GM18520 (cell line): ENCODE measurements around the gene DCDC1.

ENCODE experiments used
- ATAC-seq: cut with Tn5 transposase; IDR thresholded peaks from one replicate; pipeline ENCODE4 v1.9.1; 2021; ENCODE audit not compliant: unreplicated experiment

The DCDC1 gene

DNA sequence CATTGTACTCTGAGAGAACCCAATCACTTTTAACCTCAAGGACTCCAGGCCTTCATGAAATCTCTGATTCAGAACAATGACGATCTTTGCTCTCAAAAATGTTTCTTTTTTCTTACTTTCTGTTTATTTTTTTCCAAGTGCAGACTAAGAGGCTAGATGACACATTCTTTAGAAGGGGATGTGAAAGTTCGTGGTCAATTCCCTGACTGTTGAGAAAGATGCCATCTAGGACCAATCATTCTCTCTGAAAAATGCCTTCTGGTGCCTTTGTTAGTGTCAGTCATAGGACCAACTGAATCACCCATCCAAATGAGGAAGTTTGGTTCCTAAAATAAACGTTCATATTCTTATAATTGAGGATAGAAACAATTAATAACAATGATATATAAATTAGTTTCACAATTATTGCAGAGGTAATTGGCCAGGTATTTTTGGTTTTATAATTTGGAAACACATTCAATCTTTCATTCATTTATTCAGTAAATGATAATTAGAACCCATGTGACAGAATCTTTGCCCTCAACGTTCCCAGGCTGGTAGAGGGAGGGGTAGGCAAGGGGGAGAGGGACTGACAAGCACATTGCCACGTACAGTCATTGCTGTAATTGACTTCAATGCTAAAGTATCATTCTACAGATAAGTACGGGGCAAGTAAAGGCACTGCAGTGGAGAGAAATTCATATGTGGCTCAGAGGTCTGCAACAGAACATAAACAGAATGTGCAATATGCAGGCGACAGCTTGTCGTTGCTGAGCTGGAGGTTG is 450.0 kb downstream of the DCDC1 start:
- ATAC-seq = peak; percentile 39

GRCh38 chr11:30917859-30918478 is 451.6 kb downstream of the DCDC1 start:
- ATAC-seq = no peak

DNA sequence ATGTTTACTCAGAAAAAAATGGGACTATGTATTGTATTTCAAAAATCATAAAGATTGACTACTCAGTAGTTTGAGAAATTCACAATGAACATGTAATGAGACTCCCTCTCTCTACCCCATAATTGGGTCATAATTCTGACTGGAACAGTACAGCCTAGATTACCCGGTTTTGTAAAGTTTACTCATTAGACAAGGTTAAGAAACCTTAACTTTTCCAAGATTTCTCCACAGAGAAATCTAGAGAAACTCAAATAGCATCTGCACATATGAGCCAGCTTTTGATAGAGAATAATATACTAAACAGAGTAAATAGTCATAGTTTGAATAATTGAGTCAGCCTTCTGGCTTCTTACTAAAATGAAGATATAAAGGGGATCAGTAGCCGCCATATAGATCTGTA is 452.3 kb downstream of the DCDC1 start:
- ATAC-seq = no peak

DNA sequence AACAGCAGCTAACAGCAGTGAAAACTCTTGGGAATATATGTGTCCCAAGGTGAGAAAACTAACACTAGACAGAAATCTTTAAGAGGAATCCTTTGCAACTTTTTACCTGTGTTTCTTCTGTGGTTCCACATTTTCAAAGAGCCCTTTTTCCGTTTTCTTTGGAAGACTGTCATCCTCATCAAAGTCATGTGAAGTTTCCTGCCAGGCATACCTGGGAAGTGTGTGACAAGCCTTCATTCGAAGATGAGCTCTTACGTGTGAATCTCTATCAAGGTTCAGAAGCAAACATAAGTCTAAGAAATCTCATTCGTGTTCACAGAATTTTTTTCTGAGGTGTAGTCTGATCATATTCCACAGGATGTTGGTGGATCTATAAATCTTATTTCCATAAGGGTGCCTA is 452.8 kb downstream of the DCDC1 start:
- no peak for ATAC-seq

- ATAC-seq = peak; percentile 42
These were observed 455.3 kb downstream of the DCDC1 start for GRCh38 chr11:30914143-30914762.

GRCh38 chr11:30911247-30911646 is 458.3 kb downstream of the DCDC1 start:
- ATAC-seq = no peak

DNA sequence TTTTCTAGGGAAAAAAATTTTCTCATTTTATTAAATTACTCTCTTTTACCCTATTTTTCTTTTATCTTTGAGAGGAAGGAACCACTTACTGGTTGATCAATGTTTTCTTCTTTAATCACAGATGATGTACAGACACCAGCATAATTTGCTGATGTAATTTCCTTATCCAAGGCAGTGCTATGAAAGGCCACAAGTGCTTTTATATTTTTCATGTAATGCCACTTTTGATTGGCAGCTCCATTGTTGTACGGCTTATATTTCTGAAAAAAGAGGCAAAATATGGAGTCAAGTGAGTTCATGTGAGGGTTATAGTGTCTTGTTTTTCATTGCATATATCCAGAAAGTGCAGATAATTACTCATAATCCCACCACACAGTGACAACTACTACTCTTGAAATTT is 460.7 kb downstream of the DCDC1 start:
- no peak for ATAC-seq

GRCh38 chr11:30908272-30908671 is 461.3 kb downstream of the DCDC1 start:
- ATAC-seq = no peak

- no peak for ATAC-seq
These were observed 466.6 kb downstream of the DCDC1 start for GRCh38 chr11:30902929-30903328.

GRCh38 chr11:30895046-30895445 is 474.5 kb downstream of the DCDC1 start:
- no peak for ATAC-seq

GRCh38 chr11:30893318-30893717 is 476.2 kb downstream of the DCDC1 start:
- no peak for ATAC-seq

GRCh38 chr11:30889143-30889794 is 480.3 kb downstream of the DCDC1 start:
- ATAC-seq = no peak

GRCh38 chr11:30879322-30880005 is 490.1 kb downstream of the DCDC1 start:
- ATAC-seq = no peak

DNA sequence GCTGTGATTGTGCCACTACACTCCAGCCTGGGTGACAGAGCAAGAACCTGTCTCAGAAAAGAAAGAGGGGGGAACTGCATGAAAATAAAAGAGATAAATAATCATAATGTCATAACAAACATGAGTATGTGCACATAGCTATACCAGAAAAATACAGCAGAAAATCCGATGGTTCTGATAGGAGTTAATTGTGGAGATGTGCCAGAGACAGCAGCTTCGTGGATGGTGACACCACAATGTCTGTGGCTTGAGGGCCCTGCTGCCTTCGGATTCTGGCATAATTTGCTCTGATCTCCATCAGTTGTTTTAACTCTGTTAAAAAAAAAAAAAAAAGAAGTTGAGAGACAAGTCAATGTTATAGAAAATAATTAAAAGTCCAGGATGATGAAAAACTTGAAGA is 491.1 kb downstream of the DCDC1 start:
- no peak for ATAC-seq

DNA sequence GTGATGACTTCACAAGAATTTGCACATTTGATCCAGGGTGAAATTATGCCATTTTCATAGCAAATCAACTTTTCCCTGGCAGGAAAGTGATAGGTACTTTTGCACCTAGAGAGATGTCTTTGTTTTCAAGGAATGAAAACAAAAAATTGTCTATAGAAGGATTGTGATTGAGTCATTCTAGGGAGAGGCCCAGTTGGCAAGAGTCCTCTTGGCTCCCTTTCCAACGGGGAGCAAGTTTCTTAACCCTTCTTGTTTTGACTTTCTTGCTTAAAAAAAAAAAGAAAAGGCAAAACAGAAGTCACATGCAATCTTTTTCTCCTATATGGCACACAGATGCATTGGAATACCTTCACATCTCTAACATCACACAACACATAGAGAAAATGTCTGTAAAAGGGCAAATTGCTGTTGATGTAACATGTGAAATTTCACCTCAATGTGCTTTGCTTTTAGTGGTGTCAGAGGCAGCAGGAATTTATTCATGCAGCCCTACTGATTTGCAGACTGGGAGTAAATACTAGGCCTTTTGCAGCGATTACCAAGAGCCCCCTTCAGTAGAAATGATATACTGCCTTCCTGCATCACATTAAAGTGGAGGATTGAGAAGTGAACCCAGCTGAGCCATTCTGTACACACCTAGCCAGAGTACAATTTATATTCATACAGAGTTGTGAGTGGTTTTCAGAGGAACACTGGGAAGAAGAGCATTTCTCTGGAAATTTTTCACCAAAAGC is 492.7 kb downstream of the DCDC1 start:
- ATAC-seq = no peak

- ATAC-seq = no peak
These were observed 493.3 kb downstream of the DCDC1 start for GRCh38 chr11:30876228-30876627.

DNA sequence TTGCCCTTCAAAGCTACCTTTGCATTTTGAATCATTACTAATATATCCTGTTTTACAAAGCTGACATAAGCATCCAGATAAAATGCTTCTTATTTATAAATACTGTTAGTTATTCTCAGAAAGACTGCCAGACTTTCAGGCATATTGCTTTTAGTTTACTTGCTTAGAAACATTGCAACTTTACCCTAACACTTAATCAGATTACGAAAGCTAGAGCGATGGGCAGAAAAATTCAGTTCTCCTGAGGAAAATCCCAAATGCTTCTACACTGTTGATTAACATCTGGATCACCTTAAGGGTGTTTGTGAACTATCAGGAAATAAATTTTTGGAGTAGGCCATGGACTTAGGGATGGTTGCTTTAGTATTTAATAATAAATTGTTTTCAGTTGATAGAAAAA is 493.7 kb downstream of the DCDC1 start:
- ATAC-seq = no peak

DNA sequence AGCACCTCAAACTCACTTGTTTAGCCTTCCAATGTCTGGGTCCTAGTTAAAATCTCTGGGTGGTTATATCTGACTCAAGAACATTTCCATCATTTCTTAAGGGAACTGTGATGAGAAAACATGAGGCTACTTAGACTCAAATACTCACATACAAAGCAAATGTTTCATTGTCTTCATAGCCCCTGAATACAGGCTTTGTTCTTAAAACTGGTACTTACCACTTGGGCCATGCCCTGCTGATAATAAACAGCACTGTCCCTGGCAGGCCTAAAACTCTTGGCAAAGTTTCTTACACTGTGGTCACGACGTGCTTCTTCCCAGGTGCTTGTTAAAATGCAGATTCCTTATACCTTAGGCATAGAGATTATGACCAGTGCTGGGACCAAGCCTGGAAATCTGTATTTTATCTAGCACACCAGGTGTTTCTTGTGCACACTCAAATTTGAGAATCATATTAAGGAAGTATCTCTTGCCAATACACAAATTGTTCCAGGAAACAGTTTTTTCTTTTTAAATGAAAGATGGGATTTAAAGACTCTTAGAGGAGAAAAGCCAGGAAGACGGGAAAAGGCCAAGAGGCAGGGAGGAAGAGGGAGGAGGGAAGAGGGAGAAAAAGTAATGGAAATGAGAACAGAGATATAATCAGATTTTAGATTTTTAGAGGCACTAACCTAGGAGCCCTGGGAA is 495.5 kb downstream of the DCDC1 start:
- no peak for ATAC-seq

DNA sequence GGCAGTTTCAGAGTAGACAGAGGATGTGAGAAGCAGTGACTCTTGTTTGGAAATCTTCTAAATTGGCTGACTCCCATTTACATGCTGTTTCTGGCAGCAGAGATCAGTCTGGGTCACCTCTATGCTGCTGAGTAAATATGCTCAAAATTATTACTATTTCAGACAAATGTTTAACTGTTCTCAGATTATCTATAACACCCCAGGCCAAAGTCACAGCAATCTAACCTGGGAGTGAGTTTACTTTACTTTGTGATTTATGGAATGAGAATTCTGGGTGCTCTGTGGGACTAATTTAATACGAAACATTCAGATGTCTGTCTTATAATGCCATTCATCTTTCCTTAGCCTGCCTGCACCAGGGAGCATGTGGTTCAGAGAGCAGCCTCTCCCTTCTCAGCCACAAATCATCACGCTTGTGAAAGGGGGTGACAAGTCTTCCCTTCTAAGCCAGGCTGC is 500.9 kb downstream of the DCDC1 start:
- no peak for ATAC-seq

DNA sequence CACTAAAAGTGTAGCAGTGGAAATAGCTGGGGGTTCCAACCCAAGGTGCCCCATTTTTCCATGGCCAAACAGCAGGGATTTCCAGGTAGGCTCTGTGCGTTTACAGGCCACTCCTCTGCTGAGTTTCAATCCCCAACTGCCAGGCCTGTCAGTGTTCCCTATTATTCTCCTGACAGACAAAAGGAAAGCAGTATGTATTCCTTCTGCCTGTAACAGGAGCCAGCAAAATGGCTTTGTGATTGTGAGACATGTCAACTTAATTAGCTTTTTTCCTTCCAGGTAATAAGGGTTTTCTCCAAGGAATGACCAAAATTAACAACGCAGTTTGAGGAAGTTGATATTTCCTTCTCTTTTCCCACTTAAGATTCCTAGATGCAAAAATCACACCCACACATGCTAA is 506.3 kb downstream of the DCDC1 start:
- ATAC-seq = no peak
